ENCODE measurements around the gene KIAA0825. TPM values are rescaled to one million over a fixed set of nuclear protein-coding genes. Genes with fewer than 3 reads are reported as not detected.

KIAA0825 gene
- total and polyA plus RNA-seq, 2 of the 8 experiments (the other 6 are each of a cell fraction or from before 2014, with no cell fraction given): 0.60 to 1.0 TPM

DNA sequence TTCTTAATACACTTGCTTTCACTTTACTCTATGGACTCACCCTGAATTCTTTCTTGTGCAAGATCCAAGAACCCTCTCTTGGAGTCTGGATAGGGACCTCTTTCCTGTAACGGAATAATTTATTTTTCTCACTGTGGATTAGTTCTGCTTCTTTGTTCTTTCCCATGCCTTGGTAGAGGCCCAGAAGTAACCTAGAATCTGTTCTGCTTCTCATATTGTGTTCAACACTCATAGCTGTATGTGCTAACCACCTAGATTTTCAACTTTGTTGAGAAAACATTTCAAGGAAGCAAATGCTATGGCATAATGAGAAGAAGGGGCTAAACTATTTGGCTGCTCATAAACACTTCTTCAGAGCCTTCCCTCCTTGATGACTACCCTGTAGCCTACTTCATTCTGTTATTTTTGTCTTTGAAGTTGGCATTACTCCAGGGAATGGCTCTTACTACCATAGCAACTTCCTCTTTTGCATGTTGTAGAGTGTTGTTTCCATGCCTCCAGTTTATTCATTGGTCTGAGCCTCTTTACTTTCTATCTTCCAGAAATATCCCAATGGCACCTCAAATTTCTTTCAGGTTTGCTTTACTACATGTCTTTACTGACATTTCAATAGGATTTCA, 74.3 kb downstream of the KIAA0825 start:
- Histone ChIP-seq H3K9me3 (ENCODE audit: insufficient read depth in 2 of 2, low read depth in 1 of 2, low read length in 1 of 2) (peaks cover 27 to 35% of the 10 kb centered on the region in 2 experiments), H2BK15ac (ENCODE audit: low read length) (no peak overlapping the region), H3K23ac (ENCODE audit: insufficient read length) (no peak overlapping the region), H3K9ac (replicated peaks in 1 of 4; ENCODE audit: extremely low read depth in 1 of 4, low read depth in 3 of 4, low read length in 3 of 4) (no peak overlapping the region), H3K23me2 (ENCODE audit: low read depth, low read length) (no peaks in the 10 kb centered on the region), H3K4me1 (replicated peaks in 1 of 4; ENCODE audit: control insufficient read depth in 3 of 4, insufficient read depth in 4 of 4, low read length in 3 of 4) (no peaks in the 10 kb centered on the region), H2AK5ac (ENCODE audit: low read depth, low read length) (no peak overlapping the region), H4K5ac (ENCODE audit: insufficient read length, low read depth, low read length) (no peak overlapping the region), H3K79me2 (ENCODE audit: control insufficient read depth in 1 of 2, insufficient read depth in 2 of 2, low read length in 2 of 2) (no peaks in the 10 kb centered on the region), H3K36me3 (ENCODE audit: control insufficient read depth in 2 of 4, insufficient read depth in 4 of 4, low read length in 3 of 4) (no peaks in the 10 kb centered on the region), H2BK12ac (ENCODE audit: low read depth, low read length) (no peak overlapping the region), H3K56ac (replicated peaks; ENCODE audit: insufficient read length, low read depth, low read length) (no peak overlapping the region), H2AFZ (ENCODE audit: low read length) (no peak overlapping the region), H3K18ac (ENCODE audit: extremely low read depth, low read length) (no peak overlapping the region), H3K27ac (ENCODE audit: low read depth, low read length) (no peak overlapping the region), H2BK20ac (ENCODE audit: low read length) (no peak overlapping the region), H3K14ac (ENCODE audit: insufficient read length) (no peak overlapping the region), H4K8ac (ENCODE audit: extremely low read depth, insufficient read depth, low read length) (no peak overlapping the region), H2BK5ac (ENCODE audit: low read depth, low read length) (no peak overlapping the region), H4K20me1 (replicated peaks in 1 of 2; ENCODE audit: control insufficient read depth in 1 of 2, insufficient read depth in 2 of 2, low read length in 2 of 2) (no peaks in the 10 kb centered on the region), H3K4me2 (ENCODE audit: insufficient read depth in 1 of 2, low read depth in 2 of 2, low read length in 2 of 2) (no peak overlapping the region), H2BK120ac (replicated peaks; ENCODE audit: low read depth, low read length) (no peak overlapping the region), H3K4me3 (ENCODE audit: extremely low read depth in 1 of 4, insufficient read depth in 2 of 4, low read depth in 3 of 4, low read length in 4 of 4) (no peak overlapping the region), H3K79me1 (ENCODE audit: low read depth, low read length) (no peaks in the 10 kb centered on the region), H3K27me3 (replicated peaks in 1 of 4; ENCODE audit: control insufficient read depth in 3 of 4, extremely low read depth in 1 of 4, insufficient read depth in 3 of 4, low read length in 3 of 4) (no peaks in the 10 kb centered on the region), H4K91ac (replicated peaks; ENCODE audit: insufficient read length, low read length) (no peak overlapping the region), H3K4ac (replicated peaks; ENCODE audit: insufficient read length, low read depth, low read length) (no peak overlapping the region)
- DNase-seq (ENCODE audit: low read depth in 1 of 2, low spot score in 2 of 2) (no peak), FAIRE-seq (no peak)
- POLR2A ChIA-PET (ENCODE audit: partially characterized antibody): no interaction called here
- 90% methylated on average over 1 of the region's 1 CpG; no CpG with 5 or more reads in 1 of the 2 experiments for WGBS, 2 experiments (ENCODE audit: extremely low coverage in 1 of 2, insufficient coverage in 1 of 2, insufficient read length in 1 of 2, insufficient replicate concordance in 2 of 2, low coverage in 1 of 2, low lambda C conversion rate in 2 of 2, missing lambda C conversion rate in 1 of 2)
- CTCF ChIA-PET (ENCODE audit: partially characterized antibody): no interaction called here
- TF ChIP-seq CEBPB (IDR thresholded peaks at IDR 0.05; ENCODE audit: low read depth, low read length) (no peak), BRCA1 (IDR thresholded peaks at IDR 0.05; ENCODE audit: low read depth, low read length) (no peak), GABPA (IDR thresholded peaks at IDR 0.05; ENCODE audit: borderline replicate concordance, insufficient read depth, low read length) (no peak), SP2 (IDR thresholded peaks at IDR 0.05; ENCODE audit: low read length) (no peak), EZH2 (IDR thresholded peaks at IDR 0.05; ENCODE audit: low read depth, low read length, severe bottlenecking) (no peak), JUN (IDR thresholded peaks at IDR 0.05; ENCODE audit: low read depth, low read length) (no peak), JUND (IDR thresholded peaks at IDR 0.05; ENCODE audit: low read length) (no peak), POLR2AphosphoS5 (IDR thresholded peaks at IDR 0.05; ENCODE audit: low read depth, low read length) (no peak)
- TF ChIP-seq, protein P1, sequence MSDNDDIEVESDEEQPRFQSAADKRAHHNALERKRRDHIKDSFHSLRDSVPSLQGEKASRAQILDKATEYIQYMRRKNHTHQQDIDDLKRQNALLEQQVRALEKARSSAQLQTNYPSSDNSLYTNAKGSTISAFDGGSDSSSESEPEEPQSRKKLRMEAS (IDR thresholded peaks at IDR 0.05): no peak
